ENCODE results near the gene MNT. TPM values are rescaled to one million over a fixed set of nuclear protein-coding genes. Genes with fewer than 3 reads are reported as not detected.

Gene MNT
- total and polyA plus RNA-seq, 2 experiments from 2014 or later: 5.7 to 6.4 TPM

- no peaks in the 10 kb centered on the region; the same call in 1 of the 2 replicates for H4K20me1 ChIP-seq (replicated peaks; ENCODE audit: insufficient read depth)
- H3F3A ChIP-seq (replicated peaks; ENCODE audit: low read depth): 0 out of 2 replicates have a peak, but pooled peaks cover 6% of the 10 kb centered on the region
- peaks cover 9% of the 10 kb centered on the region for H3K27me3 Mint-ChIP-seq (ENCODE audit: insufficient read depth, low read depth, poor library complexity)
- H3K4me1 Mint-ChIP-seq: peaks cover 7% of the 10 kb centered on the region; the same call in 2 of the 3 replicates
- no peak overlapping the region for H3K4me2 ChIP-seq
- ATAC-seq (no peak), DNase-seq (ENCODE audit: low spot score) (no peak)
- H3K4me3 ChIP-seq: no peak overlapping the region
- no peaks in the 10 kb centered on the region for H3K27me3 ChIP-seq (ENCODE audit: insufficient read depth)
- H3K79me2 ChIP-seq (replicated peaks; ENCODE audit: insufficient read depth): no peaks in the 10 kb centered on the region
- no peaks in the 10 kb centered on the region for H3K36me3 ChIP-seq (ENCODE audit: insufficient read depth)
- no peak overlapping the region for H3K27ac Mint-ChIP-seq
- H3K4me1 ChIP-seq (ENCODE audit: insufficient read depth): peaks cover 6% of the 10 kb centered on the region
- H3K9me2 ChIP-seq (ENCODE audit: insufficient read depth): no peaks in the 10 kb centered on the region
- H2AFZ ChIP-seq: no peak overlapping the region
- no peak overlapping the region for H3K27ac ChIP-seq (ENCODE audit: low read depth)
- H3K36me3 Mint-ChIP-seq (ENCODE audit: low read depth): peaks cover 7% of the 10 kb centered on the region
- 0 out of 3 replicates have a peak, but pooled peaks cover 2% of the 10 kb centered on the region for H3K9me3 Mint-ChIP-seq
- TF ChIP-seq POLR2AphosphoS5 (IDR thresholded peaks at IDR 0.05; ENCODE audit: low read depth): no peak
- TF ChIP-seq STAT1 (IDR thresholded peaks at IDR 0.05; ENCODE audit: unreplicated experiment): no peak
- no peak for TF ChIP-seq ZNF331 (CRISPR knock-in tag; IDR thresholded peaks at IDR 0.05; ENCODE audit: low read depth)
- no peak for TF ChIP-seq EZH2 (IDR thresholded peaks at IDR 0.05; ENCODE audit: low read depth, unreplicated experiment)
- TF ChIP-seq EZH2phosphoT487 (IDR thresholded peaks at IDR 0.05; ENCODE audit: unreplicated experiment): no peak
- TF ChIP-seq ZNF114 (CRISPR knock-in tag; IDR thresholded peaks at IDR 0.05): no peak
- TF ChIP-seq JUNB (IDR thresholded peaks at IDR 0.05; ENCODE audit: unreplicated experiment): no peak
- no peak for TF ChIP-seq REST (IDR thresholded peaks at IDR 0.05; ENCODE audit: unreplicated experiment)
- TF ChIP-seq CTCF (conservative IDR thresholded peaks at IDR 0.05; ENCODE audit: low read depth in 2 of 2): no peak
- no peak for TF ChIP-seq NANOG (IDR thresholded peaks at IDR 0.05; ENCODE audit: borderline replicate concordance)
- no peak for TF ChIP-seq ZNF462 (CRISPR knock-in tag; IDR thresholded peaks at IDR 0.05)
- no peak for TF ChIP-seq CREB1 (CRISPR knock-in tag; IDR thresholded peaks at IDR 0.05; ENCODE audit: low read depth)
- no peak for TF ChIP-seq ETS1 (IDR thresholded peaks at IDR 0.05)
- no peak overlapping the region for H3K4me3 Mint-ChIP-seq
Measured at GRCh38 chr17:2406271-2406902, 5.5 kb upstream of the MNT start.
